B cell (primary cell): ENCODE results near the gene NOL4L. TPM values are rescaled to one million over a fixed set of nuclear protein-coding genes. Genes with fewer than 3 reads are reported as not detected.

Experiments
- ATAC-seq: fragments of 200-7000 bp; cut with Tn5 transposase; one replicate; pipeline ENCODE4 v1.10.0; 2021; ENCODE audit warnings: low read depth, mild to moderate bottlenecking, moderate number of reproducible peaks, moderate library complexity
- CTCF ChIA-PET: fragments of 350-600 bp; sonication (Branson Sonifier 250); formaldehyde crosslinking; loops from one replicate; lab custom pipeline; 2021; ENCODE audit warnings: antibody characterized with exemption, inconsistent platforms; lab: Charles Lee
- POLR2A ChIA-PET: fragments of 350-600 bp; sonication (Branson Sonifier 250); formaldehyde crosslinking; loops from one replicate; lab custom pipeline; 2021; ENCODE audit warnings: antibody characterized with exemption; lab: Charles Lee
- DNase-seq: peaks from one replicate; pipeline ENCODE4 v3.0.0; 2013
- H2AFZ ChIP-seq: 2 replicates; pipeline ENCODE4 v1.6.1; 2012; ENCODE audit warnings: mild to moderate bottlenecking, low read depth, low read length; ENCODE audit not compliant: insufficient read depth, poor library complexity, severe bottlenecking
- H3K27ac ChIP-seq, 2 donors: 1 replicate in 1 of 2; 2 replicates in 1 of 2; pipeline ENCODE4 v1.5.1; 2012 to 2013; ENCODE audit warnings: low read length in 2 of 2, mild to moderate bottlenecking in 2 of 2, moderate library complexity in 1 of 2
- H3K27me3 ChIP-seq, 4 experiments: fragments of 200-600 bp in 1 of 4; sonication (generic) in 1 of 4; replicated peaks in 1 of 4; 1 replicate in 2 of 4; 2 replicates in 2 of 4; pipeline versions ENCODE4 v1.6.1 to v1.7.0; 2013 to 2016; ENCODE audit warnings: low read length in 3 of 4, mild to moderate bottlenecking in 2 of 4, mixed read lengths in 1 of 4, moderate library complexity in 1 of 4; ENCODE audit not compliant: insufficient read depth in 4 of 4, control insufficient read depth in 3 of 4; ENCODE audit errors: control extremely low read depth in 1 of 4
- H3K36me3 ChIP-seq, 2 experiments: replicated peaks in 1 of 2; 1 replicate in 1 of 2; 2 replicates in 1 of 2; pipeline versions ENCODE4 v1.6.1 to v1.7.1; 2013; ENCODE audit warnings: low read length in 1 of 2; ENCODE audit not compliant: insufficient read depth in 2 of 2, control insufficient read depth in 1 of 2; ENCODE audit errors: control extremely low read depth in 1 of 2, extremely low read depth in 1 of 2
- H3K4me1 ChIP-seq, 2 donors: fragments of 200-600 bp in 1 of 2; sonication (generic) in 1 of 2; 1 replicate in 1 of 2; 2 replicates in 1 of 2; pipeline versions ENCODE4 v1.5.1 to v1.6.1; 2013 to 2017; ENCODE audit warnings: low read length in 2 of 2; ENCODE audit not compliant: control insufficient read depth in 2 of 2, insufficient read depth in 2 of 2
- H3K4me2 ChIP-seq: replicated peaks from 2 replicates; pipeline ENCODE3; 2012; ENCODE audit warnings: mild to moderate bottlenecking, low read depth, low read length; ENCODE audit not compliant: poor library complexity, severe bottlenecking
- H3K4me3 ChIP-seq, 5 experiments: fragments of 200-600 bp in 1 of 5; sonication (generic) in 1 of 5; 1 replicate in 3 of 5; 2 replicates in 2 of 5; pipeline versions ENCODE4 v1.5.1 to v1.7.0; 2011 to 2016; ENCODE audit warnings: low read length in 4 of 5, mild to moderate bottlenecking in 4 of 5, low read depth in 2 of 5, control low read depth in 1 of 5, moderate library complexity in 1 of 5; ENCODE audit not compliant: insufficient read depth in 1 of 5; ENCODE audit errors: control extremely low read depth in 1 of 5, extremely low read depth in 1 of 5
- H3K79me2 ChIP-seq: fragments of 200-600 bp; sonication (generic); one replicate; pipeline ENCODE4 v1.6.0; 2016; ENCODE audit warnings: low read length; ENCODE audit not compliant: control insufficient read depth, insufficient read depth
- H3K9ac ChIP-seq: fragments of 200-600 bp; sonication (generic); 2 replicates; pipeline ENCODE4 v1.6.1; 2017; ENCODE audit warnings: mild to moderate bottlenecking, low read length, moderate library complexity
- H3K9me3 ChIP-seq, 3 donors: one replicate each; pipeline versions ENCODE4 v1.6.1 to v1.7.1; 2013; ENCODE audit warnings: low read length in 2 of 3; ENCODE audit not compliant: control insufficient read depth in 2 of 3, insufficient read depth in 1 of 3; ENCODE audit errors: control extremely low read depth in 1 of 3
- H4K20me1 ChIP-seq: 2 replicates; pipeline ENCODE4 v1.6.0; 2012; ENCODE audit warnings: mild to moderate bottlenecking, low read length; ENCODE audit not compliant: insufficient read depth, control insufficient read depth, poor library complexity, severe bottlenecking
- H3K27ac Mint-ChIP-seq: one replicate; pipeline ENCODE4 v1.8.0; 2021; ENCODE audit warnings: mixed read lengths
- H3K27me3 Mint-ChIP-seq: one replicate; pipeline ENCODE4 v1.8.0; 2021; ENCODE audit warnings: mixed read lengths
- H3K4me1 Mint-ChIP-seq: one replicate; pipeline ENCODE4 v1.8.0; 2021; ENCODE audit warnings: mixed read lengths
- H3K4me3 Mint-ChIP-seq: one replicate; pipeline ENCODE4 v1.8.0; 2021; ENCODE audit warnings: mixed read lengths
- H3K9me3 Mint-ChIP-seq: one replicate; pipeline ENCODE4 v1.8.0; 2022; ENCODE audit warnings: mixed read lengths; ENCODE audit not compliant: insufficient read depth
- CTCF ChIP-seq: fragments of 200-600 bp; IDR thresholded peaks from one replicate; pipeline ENCODE4 v1.8.0; 2022; ENCODE audit warnings: antibody characterized with exemption, mild to moderate bottlenecking
- EZH2 ChIP-seq: IDR thresholded peaks from 2 replicates; pipeline ENCODE4 v1.6.1; 2012; ENCODE audit warnings: borderline replicate concordance, low read depth, mild to moderate bottlenecking, moderate library complexity, low read length; ENCODE audit not compliant: insufficient read depth, poor library complexity, severe bottlenecking
- WGBS: methylation state at CpG from one replicate; pipeline ENCODE4 v1.1.5; 2013; ENCODE audit warnings: missing lambda C conversion rate; ENCODE audit not compliant: insufficient coverage; 5-methylcytosine and 5-hydroxymethylcytosine counted together
- intact Hi-C: fragments of 100-400 bp; cut with micrococcal nuclease; formaldehyde crosslinking; loops from one replicate; pipeline ENCODE4 v1.10.0; 2022
- polyA plus RNA-seq: library from polyadenylated mRNA; depleted of rRNA; stranded (reverse); fragments of >200 nt; gene quantifications from 2 replicates; pipeline ENCODE4 v1.2.3, GENCODE V29; 2012
- total RNA-seq, 2 donors: library from RNA; stranded (reverse); fragments of 120-200 nt in 1 of 2; gene quantifications; 1 replicate in 1 of 2; 2 replicates in 1 of 2; pipeline versions ENCODE4 v1.2.3 to v1.2.4, GENCODE V29; 2013 to 2022

The NOL4L gene
- total and polyA plus RNA-seq, 2 donors (not counting 1 experiment from before 2014, with no cell fraction given), result 6.5 to 7.9 TPM

DNA sequence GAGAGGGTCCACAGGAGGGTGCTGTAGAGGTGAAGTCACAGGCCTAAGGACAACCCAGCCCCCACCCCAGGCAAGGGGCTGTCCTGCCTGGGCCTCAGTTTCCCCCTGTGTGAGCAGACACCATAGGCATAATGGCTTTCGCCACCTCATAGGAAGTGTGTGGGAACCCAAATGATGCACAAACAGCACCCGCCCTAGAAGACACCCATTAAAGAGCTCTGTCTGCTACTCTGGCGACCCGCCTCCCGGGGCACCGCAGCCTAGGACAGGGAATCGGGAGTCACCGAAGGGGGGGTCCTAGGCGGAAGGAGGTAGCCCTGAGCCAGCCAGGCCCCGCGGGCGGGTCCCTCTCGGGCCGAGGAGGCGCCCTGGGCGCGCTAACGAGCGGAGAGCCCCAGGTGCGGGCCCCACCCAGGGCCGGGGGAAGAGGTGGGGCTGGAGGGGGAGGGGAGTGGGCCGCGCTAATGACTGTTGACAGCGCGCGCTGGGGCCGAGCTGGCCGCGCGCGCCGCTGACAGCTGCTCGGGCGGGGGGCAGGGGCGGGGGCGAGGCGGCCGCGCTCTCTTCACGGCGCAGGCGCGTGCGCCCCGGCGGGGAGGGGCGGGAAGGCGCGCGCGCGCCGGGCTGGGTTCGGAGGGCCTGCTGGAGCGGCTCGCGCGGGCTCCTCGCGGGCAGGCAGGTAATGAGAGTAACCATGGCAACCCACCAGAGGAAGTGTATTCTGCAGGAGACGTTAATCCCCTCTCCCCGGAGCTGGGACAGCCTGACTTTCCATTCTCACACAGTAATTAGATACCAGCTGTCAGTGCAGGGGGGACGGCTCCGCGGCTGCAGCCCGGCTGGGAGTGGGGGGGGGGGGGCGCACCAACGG, 48.9 kb downstream of the NOL4L start:
- H3K4me3 Mint-ChIP-seq, result peak overlapping the region; percentile 68
- H3K4me1 Mint-ChIP-seq, result peaks cover 62% of the 10 kb centered on the region
- no peaks in the 10 kb centered on the region for H3K9me3 Mint-ChIP-seq
- Histone ChIP-seq H3K4me2 (peak overlapping the region; percentile 91), H3K9me3 (no peaks in the 10 kb centered on the region), H2AFZ (peak overlapping the region; percentile 80), H3K4me3 (peak overlapping the region in 4 of 5 experiments; percentile 47 to 69 (median 59)), H3K9ac (peak overlapping the region; percentile 57), H3K36me3 (no peaks in the 10 kb centered on the region), H3K4me1 (peaks cover 58 to 68% of the 10 kb centered on the region in 2 donors), H4K20me1 (no peaks in the 10 kb centered on the region), H3K27me3 (no peaks in the 10 kb centered on the region), H3K79me2 (peaks cover 4% of the 10 kb centered on the region), H3K27ac (peak overlapping the region; percentile 88 to 92)
- ATAC-seq (peak; percentile 74), DNase-seq (peak; percentile 91)
- POLR2A ChIA-PET, result interaction anchor here (0.6 to 2.0 kb wide), 3 partner anchors 8 to 27 kb away, joined by 4 to 7 read pairs (median 6); no protein-coding TSS in a partner anchor
- H3K27me3 Mint-ChIP-seq, result no peaks in the 10 kb centered on the region
- no peak for TF ChIP-seq CTCF
- TF ChIP-seq EZH2, result no peak
- intact Hi-C loops, result loop anchor here (1.0 to 5.0 kb wide), 5 partner anchors 46 to 286 kb away; partner anchors contain the start of gene ASXL1
- WGBS, result under 1% methylated on average over 55 of the region's 68 CpGs
- CTCF ChIA-PET, result interaction anchor here (9.0 kb wide), 1 partner anchor 14 kb away, joined by 99 read pairs; no protein-coding TSS in a partner anchor
- peak overlapping the region; percentile 86 for H3K27ac Mint-ChIP-seq
